COR-L47 (cell line): ENCODE measurements around the gene RAD23B.

Experiments
- DNase-seq: peaks from one replicate; lab custom pipeline; 2025; lab: John Stamatoyannopoulos, UW

Gene RAD23B

DNA sequence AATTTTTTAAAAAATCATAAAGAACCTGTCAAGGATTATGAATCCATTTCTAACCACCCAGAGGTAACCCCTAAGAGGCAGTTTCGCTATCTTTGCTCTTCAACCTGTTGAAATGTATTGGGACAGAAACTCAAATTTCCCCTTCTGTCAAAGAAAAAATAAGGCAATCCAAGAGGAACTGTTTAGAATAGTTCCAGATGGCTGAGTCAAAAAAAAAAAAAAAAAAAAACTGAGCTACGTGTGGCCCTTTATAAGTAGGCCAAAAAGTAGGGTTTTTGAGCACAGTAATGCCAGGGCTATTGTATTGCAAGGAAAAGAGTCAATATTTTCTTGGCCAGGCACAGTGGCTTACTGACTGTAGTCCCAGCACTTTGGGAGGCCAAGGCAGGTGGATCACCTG, 94.9 kb downstream of the RAD23B start:
- no peak for DNase-seq
